ENCODE measurements around the gene MYADML2.

MYADML2 gene

DNA sequence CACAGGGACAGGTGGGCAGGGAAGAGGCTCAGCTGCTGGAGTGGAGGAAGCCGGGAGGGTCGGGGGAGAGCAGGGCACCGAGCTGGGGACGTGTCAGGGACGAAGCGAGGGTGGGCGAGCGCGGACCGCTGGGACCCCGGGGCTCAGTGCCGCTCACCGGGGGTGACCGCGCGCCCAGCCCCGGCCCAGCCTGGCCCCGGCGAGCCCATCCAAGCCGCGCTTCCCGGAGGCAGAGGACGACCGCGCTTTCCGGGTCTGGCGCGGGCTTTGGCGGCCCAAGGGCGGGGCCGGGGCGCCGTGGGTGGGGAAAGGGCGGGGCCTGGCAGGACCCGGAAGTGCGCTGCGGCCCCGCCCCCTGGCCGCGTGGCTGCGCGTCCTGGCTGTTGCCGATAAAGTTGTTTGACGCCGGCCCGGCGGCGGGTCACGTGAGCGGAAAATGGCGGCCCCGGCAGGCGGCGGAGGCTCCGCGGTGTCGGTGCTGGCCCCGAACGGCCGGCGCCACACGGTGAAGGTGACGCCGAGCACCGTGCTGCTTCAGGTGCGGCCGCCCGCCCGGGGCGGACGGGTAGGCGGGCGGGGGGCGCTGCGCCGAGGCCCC, 30.3 kb upstream of the MYADML2 start, which contains the start of gene ASPSCR1:
Gene ASPSCR1, plus strand, starts transcription at position 419 of the 598 bp plus-strand sequence. Its CDS starts 18 bp downstream, at position 437.
- TF ChIP-seq ZNF565 (CRISPR knock-in tag; conservative IDR thresholded peaks at IDR 0.05; ENCODE audit: low read depth) = no peak
- TF ChIP-seq SNAI2 (CRISPR knock-in tag; IDR thresholded peaks at IDR 0.05) = no peak
- 0 out of 2 replicates have a peak, but pooled peaks have one; percentile 51 for TF ChIP-seq BACH2 (CRISPR knock-in tag; IDR thresholded peaks at IDR 0.05; ENCODE audit: borderline replicate concordance)
- peak; percentile 45; the same call in 1 of the 2 replicates for TF ChIP-seq ZC3H10 (CRISPR knock-in tag; IDR thresholded peaks at IDR 0.05)
- peak; percentile 50; the same call in 1 of the 2 replicates for TF ChIP-seq ZNF70 (CRISPR knock-in tag; IDR thresholded peaks at IDR 0.05)
- peak; percentile 89 for ATAC-seq

DNA sequence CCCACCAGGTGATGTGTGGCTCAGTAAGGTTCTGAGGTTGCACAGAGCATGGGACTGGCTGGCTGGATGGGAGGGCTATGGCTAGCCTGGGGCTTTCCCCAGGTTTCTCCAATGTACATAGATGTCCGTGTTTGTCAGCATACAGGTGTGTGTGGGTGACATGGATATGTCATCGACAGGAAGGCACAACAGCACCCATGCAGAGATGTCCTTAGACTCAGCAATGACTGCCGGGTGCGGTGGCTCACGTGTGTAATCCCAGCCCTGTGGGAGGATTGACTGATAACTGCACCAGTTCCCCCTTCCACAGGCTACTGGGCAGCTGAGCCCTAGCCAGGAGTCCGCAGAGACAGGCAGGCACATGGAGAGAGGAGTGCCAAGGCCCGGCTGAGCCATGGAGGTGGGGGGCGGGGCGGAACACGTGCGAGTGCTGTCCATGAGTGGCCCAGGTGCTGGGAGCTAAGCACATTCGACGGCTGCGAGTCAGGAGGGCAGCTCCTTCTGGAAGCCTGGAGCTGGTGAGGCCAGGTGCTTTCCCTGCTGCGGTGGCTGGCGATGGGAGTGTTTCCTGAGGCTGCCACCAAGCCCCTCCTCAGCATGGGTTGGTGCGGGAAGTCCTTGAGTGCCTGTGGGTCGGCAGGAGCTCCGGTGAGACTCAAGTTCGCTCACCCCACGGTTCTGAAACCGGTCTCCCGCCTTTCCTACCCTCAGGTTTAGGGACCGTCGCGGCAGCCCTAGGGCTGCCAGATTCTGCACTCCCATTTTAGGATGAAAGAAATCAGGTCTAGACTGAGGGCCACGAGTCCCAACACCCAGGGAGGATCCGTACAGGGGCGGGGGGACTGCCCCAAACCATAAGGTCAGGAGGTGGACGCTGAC, 29.5 kb upstream of the MYADML2 start:
- TF ChIP-seq RARB (CRISPR knock-in tag; IDR thresholded peaks at IDR 0.05) (no peak), GLIS3 (CRISPR knock-in tag; IDR thresholded peaks at IDR 0.05) (no peak), SNAI2 (CRISPR knock-in tag; IDR thresholded peaks at IDR 0.05) (no peak), ZFP30 (CRISPR knock-in tag; IDR thresholded peaks at IDR 0.05) (no peak), ZNF70 (CRISPR knock-in tag; IDR thresholded peaks at IDR 0.05) (no peak), PPARA (CRISPR knock-in tag; IDR thresholded peaks at IDR 0.05; ENCODE audit: borderline replicate concordance) (no peak), TCF4 (CRISPR knock-in tag; IDR thresholded peaks at IDR 0.05; ENCODE audit: borderline replicate concordance) (no peak)
- TF ChIP-seq, protein P1, sequence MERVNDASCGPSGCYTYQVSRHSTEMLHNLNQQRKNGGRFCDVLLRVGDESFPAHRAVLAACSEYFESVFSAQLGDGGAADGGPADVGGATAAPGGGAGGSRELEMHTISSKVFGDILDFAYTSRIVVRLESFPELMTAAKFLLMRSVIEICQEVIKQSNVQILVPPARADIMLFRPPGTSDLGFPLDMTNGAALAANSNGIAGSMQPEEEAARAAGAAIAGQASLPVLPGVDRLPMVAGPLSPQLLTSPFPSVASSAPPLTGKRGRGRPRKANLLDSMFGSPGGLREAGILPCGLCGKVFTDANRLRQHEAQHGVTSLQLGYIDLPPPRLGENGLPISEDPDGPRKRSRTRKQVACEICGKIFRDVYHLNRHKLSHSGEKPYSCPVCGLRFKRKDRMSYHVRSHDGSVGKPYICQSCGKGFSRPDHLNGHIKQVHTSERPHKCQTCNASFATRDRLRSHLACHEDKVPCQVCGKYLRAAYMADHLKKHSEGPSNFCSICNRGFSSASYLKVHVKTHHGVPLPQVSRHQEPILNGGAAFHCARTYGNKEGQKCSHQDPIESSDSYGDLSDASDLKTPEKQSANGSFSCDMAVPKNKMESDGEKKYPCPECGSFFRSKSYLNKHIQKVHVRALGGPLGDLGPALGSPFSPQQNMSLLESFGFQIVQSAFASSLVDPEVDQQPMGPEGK (CRISPR knock-in tag; IDR thresholded peaks at IDR 0.05; ENCODE audit: borderline replicate concordance) = no peak
- ATAC-seq = peak; percentile 40

DNA sequence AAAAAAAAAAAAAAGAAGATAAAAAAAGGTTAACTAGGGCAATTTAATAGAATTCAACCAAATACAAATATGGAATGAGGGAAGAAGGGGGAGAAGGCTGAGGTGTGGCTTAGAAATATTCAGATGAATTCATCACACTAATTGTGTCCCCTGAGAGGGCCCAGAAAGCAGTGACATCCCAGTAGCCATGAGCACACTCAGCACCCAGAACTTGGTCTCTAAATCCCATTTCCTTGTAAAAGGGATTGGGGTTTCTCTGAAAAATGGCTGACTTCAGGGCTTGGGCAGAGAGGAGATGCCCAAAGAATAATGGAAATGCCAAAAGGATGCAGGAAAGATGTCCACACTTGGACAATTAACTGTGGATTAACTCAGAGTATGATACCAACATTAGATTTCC, 26.4 kb upstream of the MYADML2 start:
- TF ChIP-seq, protein P2, sequence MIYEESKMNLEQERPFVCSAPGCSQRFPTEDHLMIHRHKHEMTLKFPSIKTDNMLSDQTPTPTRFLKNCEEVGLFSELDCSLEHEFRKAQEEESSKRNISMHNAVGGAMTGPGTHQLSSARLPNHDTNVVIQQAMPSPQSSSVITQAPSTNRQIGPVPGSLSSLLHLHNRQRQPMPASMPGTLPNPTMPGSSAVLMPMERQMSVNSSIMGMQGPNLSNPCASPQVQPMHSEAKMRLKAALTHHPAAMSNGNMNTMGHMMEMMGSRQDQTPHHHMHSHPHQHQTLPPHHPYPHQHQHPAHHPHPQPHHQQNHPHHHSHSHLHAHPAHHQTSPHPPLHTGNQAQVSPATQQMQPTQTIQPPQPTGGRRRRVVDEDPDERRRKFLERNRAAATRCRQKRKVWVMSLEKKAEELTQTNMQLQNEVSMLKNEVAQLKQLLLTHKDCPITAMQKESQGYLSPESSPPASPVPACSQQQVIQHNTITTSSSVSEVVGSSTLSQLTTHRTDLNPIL (CRISPR knock-in tag; IDR thresholded peaks at IDR 0.05; ENCODE audit: low read depth) = no peak
- TF ChIP-seq BACH2 (CRISPR knock-in tag; IDR thresholded peaks at IDR 0.05; ENCODE audit: borderline replicate concordance) (no peak), ESRRG (CRISPR knock-in tag; IDR thresholded peaks at IDR 0.05) (no peak), TCF4 (CRISPR knock-in tag; IDR thresholded peaks at IDR 0.05; ENCODE audit: borderline replicate concordance) (no peak), TOX (CRISPR knock-in tag; IDR thresholded peaks at IDR 0.05; ENCODE audit: borderline replicate concordance) (no peak), PPARA (CRISPR knock-in tag; IDR thresholded peaks at IDR 0.05; ENCODE audit: borderline replicate concordance) (no peak), OSR1 (CRISPR knock-in tag; IDR thresholded peaks at IDR 0.05) (no peak)
- TF ChIP-seq, protein P3, sequence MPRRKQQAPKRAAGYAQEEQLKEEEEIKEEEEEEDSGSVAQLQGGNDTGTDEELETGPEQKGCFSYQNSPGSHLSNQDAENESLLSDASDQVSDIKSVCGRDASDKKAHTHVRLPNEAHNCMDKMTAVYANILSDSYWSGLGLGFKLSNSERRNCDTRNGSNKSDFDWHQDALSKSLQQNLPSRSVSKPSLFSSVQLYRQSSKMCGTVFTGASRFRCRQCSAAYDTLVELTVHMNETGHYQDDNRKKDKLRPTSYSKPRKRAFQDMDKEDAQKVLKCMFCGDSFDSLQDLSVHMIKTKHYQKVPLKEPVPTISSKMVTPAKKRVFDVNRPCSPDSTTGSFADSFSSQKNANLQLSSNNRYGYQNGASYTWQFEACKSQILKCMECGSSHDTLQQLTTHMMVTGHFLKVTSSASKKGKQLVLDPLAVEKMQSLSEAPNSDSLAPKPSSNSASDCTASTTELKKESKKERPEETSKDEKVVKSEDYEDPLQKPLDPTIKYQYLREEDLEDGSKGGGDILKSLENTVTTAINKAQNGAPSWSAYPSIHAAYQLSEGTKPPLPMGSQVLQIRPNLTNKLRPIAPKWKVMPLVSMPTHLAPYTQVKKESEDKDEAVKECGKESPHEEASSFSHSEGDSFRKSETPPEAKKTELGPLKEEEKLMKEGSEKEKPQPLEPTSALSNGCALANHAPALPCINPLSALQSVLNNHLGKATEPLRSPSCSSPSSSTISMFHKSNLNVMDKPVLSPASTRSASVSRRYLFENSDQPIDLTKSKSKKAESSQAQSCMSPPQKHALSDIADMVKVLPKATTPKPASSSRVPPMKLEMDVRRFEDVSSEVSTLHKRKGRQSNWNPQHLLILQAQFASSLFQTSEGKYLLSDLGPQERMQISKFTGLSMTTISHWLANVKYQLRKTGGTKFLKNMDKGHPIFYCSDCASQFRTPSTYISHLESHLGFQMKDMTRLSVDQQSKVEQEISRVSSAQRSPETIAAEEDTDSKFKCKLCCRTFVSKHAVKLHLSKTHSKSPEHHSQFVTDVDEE (CRISPR knock-in tag; IDR thresholded peaks at IDR 0.05) = no peak
- TF ChIP-seq, protein P1 (CRISPR knock-in tag; IDR thresholded peaks at IDR 0.05; ENCODE audit: borderline replicate concordance) = no peak
- no peak for ATAC-seq

Data from SK-N-SH treated with all-trans-retinoic acid at 6 μM for 48 hours (cell line).